Stimulated activated naive CD8-positive, alpha-beta T cell treated with anti-CD3 and anti-CD28 coated beads, Interleukin-15, Interleukin-2, amounts not matched to agents 100 U/mL and 50 U/mL, for 24 hours (primary cell): ENCODE data around the gene OVCA2.

Experiments
- ATAC-seq: fragments of 150-1000 bp; cut with Tn5 transposase; one replicate; pipeline ENCODE4 v1.10.0; 2021
- DNase-seq: peaks from one replicate; pipeline ENCODE4 v3.0.0; 2021

The OVCA2 gene

DNA sequence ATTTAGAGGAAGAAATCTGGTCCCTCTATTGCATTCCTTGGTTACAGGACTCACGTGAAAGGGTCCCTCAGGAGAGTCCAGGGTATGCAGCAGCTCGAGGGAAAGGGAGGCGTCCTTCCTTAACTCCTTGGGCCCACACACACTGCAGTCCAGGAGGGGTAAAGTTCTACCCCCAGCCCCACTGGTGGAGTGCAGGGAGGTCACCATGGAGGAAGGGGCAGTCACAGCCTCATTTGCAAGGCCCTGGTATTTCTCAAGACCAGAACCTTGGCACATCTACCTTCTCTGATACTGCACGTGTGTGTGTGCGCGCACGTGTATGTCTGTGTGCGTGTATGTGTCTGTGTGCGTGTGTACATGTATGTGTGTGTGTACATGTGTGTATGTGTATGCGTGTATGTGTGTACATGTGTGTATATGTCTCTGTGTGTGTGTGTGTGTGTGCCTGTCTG is 24.2 kb downstream of the OVCA2 start:
- no peak for DNase-seq
- no peak for ATAC-seq

DNA sequence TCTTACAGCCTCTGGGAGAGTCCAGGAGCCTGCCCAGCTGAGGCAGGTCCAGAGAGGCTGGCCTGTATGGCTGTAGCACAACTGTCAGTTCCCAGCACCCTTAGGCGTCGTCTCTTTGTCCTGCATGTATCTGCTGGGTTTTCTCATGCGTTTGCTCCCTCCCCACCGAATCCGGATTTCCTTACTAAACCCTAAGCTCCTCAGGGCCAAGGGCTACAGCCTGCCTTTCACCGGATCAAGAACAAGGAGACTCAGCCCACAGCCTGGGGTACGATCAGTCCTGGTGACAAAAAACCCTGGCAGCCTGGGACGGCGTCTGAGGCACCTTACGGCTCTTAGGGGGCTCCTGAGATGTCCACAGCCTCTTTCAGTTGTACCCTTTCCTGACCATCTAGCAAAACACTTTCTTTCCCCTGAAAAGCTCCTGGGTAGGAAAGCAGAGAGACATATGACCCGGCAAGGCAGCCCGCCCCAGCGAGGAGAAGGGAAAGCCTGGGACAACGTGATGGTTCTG is 25.3 kb downstream of the OVCA2 start:
- ATAC-seq (no peak), DNase-seq (no peak)

DNA sequence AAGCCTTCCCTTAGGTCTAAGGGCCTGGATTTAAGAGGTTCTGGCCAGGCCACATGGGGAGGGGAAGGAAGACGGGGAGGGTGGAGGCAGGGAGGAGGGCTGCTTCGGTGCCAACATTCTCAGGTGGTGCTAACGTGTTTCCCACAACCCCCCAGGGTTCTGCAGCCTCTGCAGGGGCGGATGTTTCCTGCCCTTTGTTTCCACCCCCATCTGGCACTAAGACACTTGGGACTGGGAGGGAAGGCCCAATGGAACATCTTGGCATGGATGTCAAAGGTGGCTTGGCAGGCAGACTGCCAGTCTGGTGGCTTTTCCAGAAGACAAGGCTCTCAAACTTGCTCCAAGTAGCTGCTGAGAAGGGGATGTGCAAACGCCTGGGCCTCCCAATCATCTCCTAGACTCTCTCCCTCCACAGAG is 25.8 kb downstream of the OVCA2 start:
- no peak for ATAC-seq
- DNase-seq: no peak

DNA sequence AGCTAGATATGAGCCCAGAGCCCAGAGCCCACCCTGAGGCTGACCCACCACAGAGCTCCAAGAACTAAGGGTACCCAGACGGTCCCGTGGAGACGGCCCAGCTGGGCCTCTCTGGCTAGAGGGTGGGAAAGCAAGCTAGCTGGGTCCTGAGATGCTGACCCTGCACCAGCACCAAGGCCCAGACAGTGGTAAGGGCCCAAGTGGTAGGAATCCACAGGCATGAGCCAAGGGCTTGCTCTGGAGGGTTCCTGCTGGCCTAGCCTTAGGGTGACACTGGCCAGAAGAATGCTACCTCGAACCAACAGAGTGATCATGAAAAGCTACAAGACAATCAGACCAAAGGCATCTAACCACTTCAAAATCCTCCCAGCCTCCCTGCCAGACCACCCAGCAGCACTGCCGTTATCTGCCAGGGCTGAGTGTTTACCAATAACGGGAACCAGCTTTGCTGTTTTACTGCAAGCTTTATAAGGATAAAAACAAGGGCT is 26.3 kb downstream of the OVCA2 start:
- DNase-seq (no peak), ATAC-seq (no peak)

DNA sequence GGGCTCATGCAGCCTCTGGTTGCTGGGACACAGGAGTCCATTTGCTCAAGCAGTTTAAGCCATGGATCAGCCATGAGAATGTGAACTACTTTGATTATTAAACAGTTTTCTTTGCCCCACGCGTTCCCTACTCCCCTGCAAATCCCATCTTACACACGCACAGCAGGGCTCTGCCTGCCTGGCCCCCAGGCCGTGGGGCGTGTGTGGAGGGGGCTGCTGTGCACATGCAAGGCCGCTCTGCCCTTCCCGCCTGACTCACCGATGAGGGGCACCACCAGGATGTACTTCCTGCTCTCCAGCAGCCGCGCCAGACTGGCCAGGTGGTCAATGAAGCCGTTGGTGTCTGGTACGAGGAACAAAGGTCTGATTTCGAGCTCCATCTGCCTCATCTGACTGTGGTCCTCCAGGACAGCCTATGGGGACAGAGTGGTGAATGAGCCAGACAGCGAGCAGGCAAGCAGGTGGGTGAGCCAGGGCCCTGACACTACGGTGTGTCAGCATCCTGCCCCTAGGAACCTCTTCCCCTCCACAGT is 26.8 kb downstream of the OVCA2 start:
- no peak for DNase-seq
- ATAC-seq: peak; percentile 12

DNA sequence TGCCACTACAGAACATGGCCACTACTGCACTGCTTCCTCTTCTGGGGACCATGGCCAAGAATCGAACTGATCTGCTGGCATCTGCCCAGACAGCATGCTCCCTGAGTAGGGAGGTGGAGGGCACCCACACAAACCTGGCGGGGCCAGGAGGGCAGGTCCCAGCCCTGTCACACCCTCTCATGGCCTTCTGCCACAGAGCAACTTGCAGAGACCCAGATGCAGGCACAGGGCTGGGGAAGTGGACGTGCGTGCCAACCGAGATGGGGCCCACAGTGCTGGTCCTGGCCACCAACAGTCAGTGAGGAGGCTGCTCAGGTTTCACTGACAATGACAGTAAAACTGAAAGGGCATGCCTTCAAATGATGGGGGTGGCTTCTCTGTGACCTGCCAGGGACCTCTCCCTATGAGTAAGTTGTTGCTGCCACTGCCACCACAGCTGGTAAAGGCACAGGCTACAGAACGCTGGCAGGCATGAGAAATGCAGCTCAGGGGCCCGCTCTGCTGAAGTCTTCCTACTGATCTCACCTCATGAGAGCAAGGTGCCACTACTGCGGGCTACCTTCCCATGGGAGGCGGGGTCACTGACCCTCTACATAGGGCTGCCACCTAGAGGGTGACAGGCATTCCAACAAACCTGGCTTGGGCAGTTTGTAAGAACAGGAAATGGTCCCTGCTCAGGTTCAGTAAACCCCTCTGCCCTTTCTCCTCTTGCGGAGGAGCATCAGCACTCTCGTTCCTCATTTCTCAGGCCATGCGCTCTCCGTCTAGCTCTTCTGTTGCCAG is 28.6 kb downstream of the OVCA2 start:
- DNase-seq (peak; percentile 74), ATAC-seq (peak; percentile 97)

DNA sequence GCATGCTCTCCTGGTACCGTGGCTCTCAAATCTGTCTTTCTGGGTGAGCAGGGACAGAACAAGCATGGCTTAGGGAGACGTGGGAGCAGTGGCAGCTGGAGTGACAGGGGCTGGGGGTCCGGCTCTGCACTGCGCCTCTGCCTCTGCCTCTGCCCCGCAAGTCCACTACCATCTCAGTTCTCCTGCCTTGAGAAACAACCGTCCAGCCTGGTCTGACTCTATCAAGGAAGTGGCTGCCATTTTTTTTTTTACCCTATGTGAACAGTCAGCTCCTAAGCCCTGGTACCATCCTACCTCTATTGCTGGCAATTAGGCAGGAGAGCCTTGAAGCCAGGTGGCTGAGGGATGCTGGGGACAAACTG is 29.2 kb downstream of the OVCA2 start:
- ATAC-seq: no peak
- DNase-seq: no peak

DNA sequence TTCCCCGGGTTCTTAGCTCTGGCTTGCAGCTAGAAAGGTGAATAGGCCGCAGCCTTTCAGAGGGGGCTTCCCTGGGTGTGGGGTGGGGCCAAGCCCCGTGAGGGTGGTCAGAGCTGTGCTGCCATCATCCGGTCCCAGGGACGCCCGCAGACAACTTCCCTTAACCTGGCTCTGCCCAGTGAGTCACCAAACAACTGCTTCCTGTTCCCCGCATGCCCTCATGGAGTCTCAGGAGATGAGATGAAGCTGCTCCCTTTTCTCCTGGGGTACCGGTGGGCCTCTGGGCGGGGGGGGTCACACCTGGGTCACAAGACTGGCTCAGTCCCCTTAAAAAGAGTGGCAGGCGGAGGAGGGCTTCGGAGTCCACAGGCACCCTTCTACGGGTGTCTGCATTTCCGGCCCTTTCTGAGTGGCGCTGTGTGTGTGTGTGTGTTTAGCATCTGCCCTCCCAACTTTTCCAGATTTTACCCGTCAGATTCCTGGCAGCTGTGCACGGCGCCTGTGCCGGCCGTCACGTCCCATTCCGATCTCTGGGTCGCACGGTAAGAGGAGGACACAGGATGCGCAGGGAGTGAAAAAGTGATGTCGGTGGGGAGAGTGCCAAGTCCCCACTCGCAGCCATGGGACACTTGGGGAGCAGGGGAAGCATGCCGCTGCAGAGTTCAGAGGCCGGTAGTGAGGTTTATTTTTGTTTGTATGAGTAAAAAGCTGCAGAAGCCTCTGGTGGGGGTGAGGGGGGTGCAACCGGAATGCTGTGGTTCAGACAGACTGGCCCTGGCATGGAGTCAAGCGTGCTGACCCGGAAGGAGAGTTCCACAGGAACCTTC is 29.8 kb downstream of the OVCA2 start:
- no peak for DNase-seq
- no peak for ATAC-seq

DNA sequence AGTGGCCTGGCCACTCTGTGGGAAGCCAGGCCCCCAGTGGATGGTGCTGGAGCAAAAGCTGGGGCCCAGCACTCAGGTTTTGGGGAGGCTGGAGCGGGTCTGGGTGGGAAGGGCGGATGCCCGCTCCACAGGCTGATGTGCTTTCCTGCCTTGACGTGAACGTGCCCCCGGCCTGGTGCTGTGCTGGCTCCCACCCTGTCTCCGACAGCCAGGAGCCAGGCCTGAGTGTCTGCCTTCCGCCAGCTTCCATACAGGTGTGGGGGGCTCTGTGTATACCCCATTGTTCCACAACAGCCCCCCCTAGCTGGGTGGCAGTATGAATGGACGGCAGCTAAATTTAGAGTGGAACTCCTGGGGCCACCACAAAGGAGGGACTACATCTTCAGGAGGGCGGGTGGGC is 33.1 kb downstream of the OVCA2 start:
- DNase-seq (no peak), ATAC-seq (no peak)

DNA sequence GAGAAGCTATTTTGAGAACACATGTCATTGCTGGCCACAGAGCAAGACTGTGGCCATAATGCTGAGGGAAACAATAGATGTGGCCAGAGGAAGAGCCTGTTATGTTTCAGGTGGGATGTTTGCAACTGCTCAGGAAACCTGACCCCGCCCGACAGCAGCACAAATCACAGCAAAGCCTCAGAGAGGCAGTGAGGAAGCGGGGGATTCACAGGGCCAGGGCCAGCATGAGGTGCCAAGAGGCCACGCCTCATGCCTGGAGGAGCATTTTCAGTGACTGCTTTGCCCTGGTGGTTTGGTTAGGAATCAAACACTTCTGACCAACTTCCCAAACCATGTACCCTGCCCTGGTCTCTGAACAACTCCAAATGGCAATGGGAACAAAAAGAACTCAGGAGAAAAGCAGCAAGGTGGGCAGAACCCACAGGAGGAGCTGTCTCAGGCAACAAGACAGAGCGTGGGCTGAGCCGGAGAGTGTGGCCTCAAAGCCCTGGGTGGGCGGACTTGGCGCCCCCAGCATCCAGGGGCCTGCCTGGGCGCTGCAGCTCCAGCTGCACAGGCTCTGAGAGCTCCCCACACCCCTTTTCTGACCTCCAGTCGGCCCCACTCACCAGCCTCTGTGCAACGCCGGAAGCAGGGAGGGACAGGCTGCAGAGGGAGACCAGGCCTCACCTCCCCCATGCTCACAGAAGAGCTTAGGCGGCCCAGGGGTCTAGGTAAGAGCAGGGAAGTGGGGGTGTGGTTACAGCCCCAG is 33.7 kb downstream of the OVCA2 start:
- DNase-seq: no peak
- no peak for ATAC-seq

DNA sequence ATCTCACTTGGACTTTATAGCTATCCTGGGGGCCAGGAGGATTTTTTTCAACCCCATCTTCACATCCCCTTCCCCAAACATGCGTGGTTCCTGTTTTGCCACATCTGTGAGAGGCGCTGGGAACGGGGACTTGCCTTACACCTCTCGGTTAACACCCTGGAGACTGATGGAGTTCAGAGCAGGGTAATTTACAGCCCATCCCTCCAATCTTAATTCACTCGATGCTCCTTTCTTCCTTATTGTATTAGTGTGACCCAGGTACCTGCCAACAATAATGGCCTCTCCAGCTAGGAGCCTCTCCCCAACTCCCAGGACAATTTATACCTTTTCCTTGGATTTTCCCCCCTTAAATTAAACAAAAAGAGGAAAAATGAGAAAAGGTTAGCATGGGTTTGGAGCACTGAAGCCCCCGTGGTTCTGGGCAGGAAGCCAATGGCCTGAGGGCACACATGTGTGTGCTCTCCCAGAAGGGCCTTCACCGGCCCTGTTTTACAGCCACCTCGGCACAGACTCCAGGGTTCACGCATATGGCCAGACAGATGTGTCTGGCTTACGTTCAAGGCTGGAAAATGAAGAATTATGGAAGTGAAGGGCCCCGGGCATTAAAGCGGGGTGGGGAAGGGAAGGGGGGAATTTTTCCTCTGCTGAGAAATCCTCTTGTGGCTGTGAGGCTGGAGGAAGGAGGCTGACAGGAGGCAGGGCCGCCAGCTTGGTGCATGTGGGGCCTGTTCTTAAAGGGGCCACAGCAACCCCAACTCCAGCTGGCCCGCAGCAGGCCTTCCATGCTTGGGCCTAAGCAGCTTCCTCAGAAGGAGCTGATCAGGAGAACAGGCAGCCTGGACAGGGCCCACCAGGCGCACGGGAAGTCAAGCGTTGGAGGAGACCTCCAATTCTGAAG is 34.5 kb downstream of the OVCA2 start:
- ATAC-seq (no peak), DNase-seq (no peak)

DNA sequence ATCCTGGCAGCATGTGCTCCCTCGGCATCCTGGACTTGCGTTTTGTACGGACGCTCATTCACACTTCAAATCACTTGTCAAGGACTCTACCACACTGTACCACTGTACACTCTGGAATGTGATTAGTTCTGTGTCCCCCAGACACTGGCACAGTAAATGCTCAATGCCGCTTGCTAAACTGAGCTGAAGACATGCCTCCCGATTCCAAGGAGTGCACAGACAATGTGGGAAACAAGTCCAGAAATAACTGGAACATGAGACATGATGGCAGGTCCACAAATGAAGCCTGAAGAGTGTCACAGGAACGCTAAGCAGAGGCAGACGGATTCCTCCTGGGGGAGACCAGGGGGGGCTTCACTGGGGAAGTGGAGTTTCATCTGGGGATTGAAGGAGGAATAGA is 35.2 kb downstream of the OVCA2 start:
- DNase-seq (no peak), ATAC-seq (no peak)

DNA sequence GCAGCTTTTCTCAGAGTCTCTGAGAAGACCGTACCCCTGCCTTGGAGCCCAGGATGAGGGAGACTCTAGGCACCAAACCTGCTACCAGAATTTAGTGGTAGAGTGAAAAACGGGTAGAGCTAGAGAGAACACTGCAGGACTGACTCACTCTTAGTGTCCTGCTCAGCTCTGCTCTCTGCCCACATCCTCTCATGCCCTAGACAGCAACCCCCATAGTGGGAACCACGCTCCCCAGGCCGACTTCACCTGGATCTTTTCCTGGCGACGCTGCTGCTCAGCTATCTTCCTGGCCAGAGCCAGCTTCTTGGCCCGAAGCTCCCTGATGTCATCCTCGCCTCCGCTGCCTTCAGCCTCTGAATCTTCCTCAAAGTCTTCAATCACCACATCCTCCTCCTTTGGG is 39.7 kb downstream of the OVCA2 start:
- DNase-seq (no peak), ATAC-seq (peak; percentile 26)

DNA sequence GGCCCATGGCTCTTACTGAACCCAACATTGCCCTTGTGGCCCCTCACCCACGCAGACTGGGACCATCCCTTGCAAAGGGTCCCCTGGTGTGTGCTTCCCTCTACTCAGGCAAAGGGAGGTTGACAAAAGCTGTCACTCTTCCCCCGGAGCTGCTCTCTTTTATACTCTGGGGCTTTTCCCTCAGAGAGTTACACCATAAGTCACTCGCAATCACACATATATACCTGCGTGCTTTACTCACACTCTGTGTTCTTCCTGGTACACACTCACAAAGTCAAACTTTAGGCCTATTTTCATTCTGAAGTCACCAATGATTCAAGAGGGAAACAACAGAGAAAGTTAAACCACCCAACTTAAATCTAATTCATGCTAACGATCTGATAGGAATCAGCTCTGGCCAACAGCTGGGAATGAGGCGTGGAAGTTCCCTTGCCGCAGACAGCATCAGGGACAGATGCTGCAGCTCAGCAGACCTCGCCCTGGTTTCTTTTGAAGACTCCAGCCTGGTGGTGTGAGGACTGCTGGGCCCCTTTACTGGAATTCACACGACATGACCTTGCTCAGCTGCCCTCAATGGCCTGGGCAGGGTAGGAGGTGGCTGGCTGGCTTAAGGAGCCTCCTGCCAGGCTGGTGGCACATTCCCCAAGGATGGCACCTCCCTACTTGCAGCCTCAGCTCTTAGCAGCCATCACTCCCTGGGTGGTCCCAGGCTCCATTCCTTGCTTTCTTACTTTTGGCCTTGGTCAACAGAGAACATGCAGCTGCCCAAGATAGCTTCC is 40.4 kb downstream of the OVCA2 start:
- DNase-seq: no peak
- no peak for ATAC-seq

DNA sequence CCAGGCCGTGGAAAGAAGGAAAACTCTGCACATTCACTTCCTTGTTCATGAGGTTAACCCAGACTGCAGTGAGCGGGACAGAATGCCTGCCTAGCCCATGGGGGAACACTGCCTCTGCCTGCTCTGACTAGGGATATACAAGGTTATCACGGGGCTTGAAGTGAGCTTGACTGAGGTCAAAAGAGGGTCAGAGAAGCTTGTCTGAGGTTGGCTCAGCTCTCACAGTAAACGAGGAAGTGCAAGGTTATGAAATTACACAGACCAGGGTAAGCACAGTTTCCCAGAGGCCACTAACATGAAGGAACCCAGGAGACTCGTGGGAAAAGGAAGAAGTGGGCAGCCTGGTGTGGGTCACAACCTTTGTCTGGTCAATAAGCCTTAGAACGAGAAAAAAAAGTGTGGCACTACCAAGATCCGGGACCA is 41.8 kb downstream of the OVCA2 start:
- ATAC-seq (no peak), DNase-seq (no peak)

DNA sequence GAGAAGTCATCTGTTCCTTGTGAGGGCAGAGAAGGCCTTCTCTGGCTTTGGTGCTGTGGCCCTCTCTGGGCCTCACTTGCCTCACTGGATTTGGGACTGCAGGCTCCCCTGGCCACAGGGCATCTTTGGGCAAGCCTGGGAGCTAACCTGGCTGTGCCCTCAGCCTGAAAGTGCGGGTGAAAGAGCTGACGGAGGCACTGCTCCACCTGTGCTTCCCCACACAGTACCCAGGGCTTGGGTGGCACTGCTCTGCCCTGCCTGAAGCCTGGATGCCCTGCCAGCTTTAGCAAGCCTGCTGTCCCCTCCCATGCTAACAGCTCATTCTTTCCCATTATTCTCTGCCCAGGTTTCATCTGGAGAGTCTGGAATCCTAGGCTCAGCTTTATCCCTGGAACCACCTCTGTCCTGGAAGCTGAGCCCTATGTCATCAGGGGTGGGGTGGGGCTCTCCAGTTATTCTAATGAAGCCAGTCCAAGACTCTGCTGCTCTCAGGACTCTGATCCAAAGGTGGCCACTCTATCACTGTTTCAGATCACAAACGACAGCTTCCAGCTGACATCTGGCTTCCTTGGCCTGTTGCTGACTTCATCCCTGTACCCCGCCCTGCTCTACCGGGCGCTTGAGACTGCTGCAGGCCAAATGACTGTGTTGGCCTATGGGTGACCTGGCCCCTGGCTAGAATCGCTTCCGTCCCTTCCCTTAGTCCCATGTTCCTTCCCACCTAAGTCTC is 42.4 kb downstream of the OVCA2 start:
- DNase-seq (no peak), ATAC-seq (no peak)

DNA sequence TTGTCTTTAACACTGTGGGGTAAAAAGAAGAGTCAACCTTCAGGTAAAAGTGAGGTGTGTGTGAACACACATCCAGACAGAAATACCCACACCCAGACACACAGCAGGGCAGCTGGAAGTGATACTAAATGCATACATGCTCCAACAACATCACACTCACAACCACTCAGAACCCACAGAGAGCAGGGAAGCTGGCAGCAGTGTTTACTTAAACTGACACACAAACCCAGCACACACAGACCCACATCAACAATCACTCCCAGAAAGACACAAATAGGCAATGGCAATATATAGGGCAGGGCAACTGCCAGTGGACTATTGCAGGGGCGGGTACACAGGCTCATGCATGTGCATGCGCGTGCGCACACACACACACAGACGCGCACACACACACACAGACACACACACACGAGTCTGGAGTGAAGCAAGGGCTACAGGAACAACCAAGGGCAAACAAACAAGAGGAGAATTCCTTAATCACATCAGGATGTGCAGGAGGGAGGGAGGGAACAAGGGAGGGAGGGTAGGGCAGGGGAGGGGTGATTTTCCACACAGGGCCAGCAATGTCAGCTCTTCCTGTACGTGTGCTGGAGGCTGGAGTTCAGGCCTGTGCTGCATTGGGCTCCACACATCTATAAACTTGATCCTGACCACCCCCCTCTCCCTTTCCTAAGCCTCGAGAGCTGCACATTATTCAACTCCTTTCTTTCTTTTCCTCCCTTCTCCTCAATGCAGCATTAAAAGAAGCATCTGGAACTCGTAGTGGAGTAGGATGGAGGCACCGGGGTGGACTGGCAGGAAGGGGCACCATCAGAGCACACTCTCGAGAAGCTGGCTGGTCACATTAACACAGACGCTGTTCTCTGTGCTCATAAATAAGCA is 43.2 kb downstream of the OVCA2 start:
- no peak for DNase-seq
- ATAC-seq: no peak

DNA sequence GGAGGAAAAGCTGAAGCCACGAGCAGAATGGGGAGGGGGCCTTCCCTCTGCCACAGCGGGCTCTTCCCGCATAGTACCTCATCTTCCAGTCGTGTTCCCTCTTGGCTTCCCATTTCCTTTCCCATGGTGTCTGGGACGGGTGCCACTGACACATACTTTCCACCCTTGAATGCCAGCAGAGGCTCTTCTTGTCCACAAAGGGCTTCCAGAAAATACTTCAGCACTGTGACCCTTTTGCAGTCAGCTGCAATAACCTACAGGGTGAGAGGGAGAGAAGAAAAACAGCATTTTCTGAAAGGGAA is 43.8 kb downstream of the OVCA2 start:
- no peak for ATAC-seq
- no peak for DNase-seq

DNA sequence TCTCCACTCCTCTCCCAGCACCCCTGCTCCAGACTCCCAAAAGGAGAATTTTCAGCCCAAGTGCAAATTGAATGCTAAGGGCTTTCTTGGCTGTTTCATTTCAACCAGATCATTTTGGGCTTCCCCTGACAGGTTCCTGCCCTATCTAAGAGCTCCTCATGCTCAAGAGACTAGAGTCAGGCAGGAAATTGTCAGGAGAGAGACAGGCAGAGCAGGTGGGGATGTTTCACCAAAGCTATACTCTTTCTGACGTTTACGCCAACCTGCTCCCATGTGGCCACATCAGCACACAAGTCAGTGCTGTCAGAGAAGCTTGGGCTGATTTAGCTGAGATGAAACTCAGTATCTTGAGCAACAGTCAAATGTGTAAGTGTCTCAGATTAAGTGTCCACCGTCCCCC is 44.5 kb downstream of the OVCA2 start:
- no peak for ATAC-seq
- no peak for DNase-seq
